GM11168 (cell line): ENCODE data around the gene PCK2.

Source experiments
- in situ Hi-C: fragments of 300-500 bp; cut with MboI; formaldehyde crosslinking; loops from one replicate; pipeline ENCODE4 v1.12.0; 2022; ENCODE audit warnings: low sequenced_read_pairs; ENCODE audit not compliant: unreplicated experiment

PCK2 gene

GRCh38 chr14:24147761-24148428 lies 53.8 kb downstream of the PCK2 start:
- in situ Hi-C loops = no loop called here

- in situ Hi-C loops = no loop called here
Observed at GRCh38 chr14:24149302-24149969, 55.3 kb downstream of the PCK2 start.

- in situ Hi-C loops = no loop called here
Observed at GRCh38 chr14:24150061-24150460, 56.0 kb downstream of the PCK2 start.

DNA sequence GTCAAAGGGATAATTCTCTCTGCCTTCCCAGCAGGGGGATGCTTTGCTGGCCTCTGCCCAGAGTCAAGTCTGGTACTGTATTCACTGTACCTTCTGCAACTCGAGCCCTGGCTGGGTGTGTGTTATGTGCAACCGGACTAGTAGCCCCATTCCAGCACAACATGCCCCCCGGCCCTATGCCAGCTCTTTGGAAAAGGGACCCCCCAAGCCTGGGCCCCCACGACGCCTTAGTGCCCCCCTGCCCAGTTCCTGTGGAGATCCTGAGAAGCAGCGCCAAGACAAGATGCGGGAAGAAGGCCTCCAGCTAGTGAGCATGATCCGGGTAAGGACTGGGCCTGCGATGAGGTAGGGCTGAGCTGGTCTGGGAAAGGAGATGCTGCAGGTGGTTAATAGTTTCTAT lies 56.5 kb downstream of the PCK2 start:
- in situ Hi-C loops = no loop called here

GRCh38 chr14:24150993-24151392 lies 56.9 kb downstream of the PCK2 start:
- in situ Hi-C loops = no loop called here

DNA sequence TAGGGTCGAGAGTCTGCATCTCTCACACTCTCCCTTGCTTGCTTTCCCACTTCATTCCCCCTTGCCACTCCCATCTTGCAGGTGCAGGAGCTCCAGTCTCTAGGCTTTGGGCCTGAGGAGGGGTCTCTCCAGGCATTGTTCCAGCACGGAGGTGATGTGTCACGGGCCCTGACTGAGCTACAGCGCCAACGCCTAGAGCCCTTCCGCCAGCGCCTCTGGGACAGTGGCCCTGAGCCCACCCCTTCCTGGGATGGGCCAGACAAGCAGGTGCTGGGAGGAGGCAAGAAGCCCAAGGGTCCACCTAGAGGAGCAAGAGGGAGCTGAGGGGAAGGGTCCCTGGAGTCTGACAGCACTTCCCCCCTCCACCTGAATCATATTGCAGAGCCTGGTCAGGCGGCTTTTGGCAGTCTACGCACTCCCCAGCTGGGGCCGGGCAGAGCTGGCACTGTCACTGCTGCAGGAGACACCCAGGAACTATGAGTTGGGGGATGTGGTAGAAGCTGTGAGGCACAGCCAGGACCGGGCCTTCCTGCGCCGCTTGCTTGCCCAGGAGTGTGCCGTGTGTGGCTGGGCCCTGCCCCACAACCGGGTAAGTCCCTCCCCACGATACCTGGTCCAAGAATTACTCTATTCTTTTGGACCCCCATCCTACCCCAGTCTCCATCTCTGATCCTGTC lies 57.4 kb downstream of the PCK2 start:
- in situ Hi-C loops = no loop called here
